ENCODE data around the gene CREG1. TPM values are rescaled to one million over a fixed set of nuclear protein-coding genes. Genes with fewer than 3 reads are reported as not detected.

Gene CREG1
- total RNA-seq, 5 donors from 2014 or later (not counting 1 experiment from before 2014, with no cell fraction given), result 9.1 to 13.0 (median 10.9) TPM

GRCh38 chr1:167524651-167525050, 28.9 kb downstream of the CREG1 start:
- ATAC-seq (replicated peaks in 1 of 4), result no peak
- POLR2A ChIA-PET, result no interaction called here
- Mint-ChIP-seq H3K27me3 (no peaks in the 10 kb centered on the region), H3K27ac (no peak overlapping the region), H3K9me3 (no peaks in the 10 kb centered on the region), H3K4me3 (no peak overlapping the region), H3K36me3 (no peaks in the 10 kb centered on the region), H3K4me1 (peaks cover 14 to 27% (median 16%) of the 10 kb centered on the region in 3 donors)
- H3K27me3 ChIP-seq (replicated peaks in 1 of 2; ENCODE audit: control insufficient read depth in 2 of 2, extremely low read depth in 1 of 2, insufficient read depth in 2 of 2, low read length in 1 of 2), result peaks cover 0 to 5% of the 10 kb centered on the region in 2 experiments
- peaks cover 2 to 4% of the 10 kb centered on the region in 2 experiments for H3K4me1 ChIP-seq (ENCODE audit: control insufficient read depth in 1 of 2, extremely low read depth in 1 of 2, insufficient read depth in 2 of 2, low read length in 2 of 2)
- no peaks in the 10 kb centered on the region for H3K9me3 ChIP-seq
- H3K36me3 ChIP-seq (ENCODE audit: control insufficient read depth in 2 of 2, extremely low read depth in 1 of 2, insufficient read depth in 1 of 2, low read length in 1 of 2), result no peaks in the 10 kb centered on the region
- WGBS (ENCODE audit: insufficient coverage), result 89% methylated on average over 3 of the region's 9 CpGs
- CTCF ChIA-PET, result interaction anchor here in 1 of 2 donors (1.0 to 1.8 kb wide), 3 partner anchors 9 to 16 kb away, joined by 3 to 4 read pairs (median 3); no protein-coding TSS in a partner anchor
- no peak overlapping the region for H3K4me3 ChIP-seq (ENCODE audit: control insufficient read depth in 1 of 2, extremely low read depth in 1 of 2, low read length in 1 of 2)
- DNase-seq, result no peak
- no peak overlapping the region for H3K27ac ChIP-seq (ENCODE audit: low read length)

GRCh38 chr1:167522246-167522645, 31.3 kb downstream of the CREG1 start:
- Histone ChIP-seq H3K27ac (ENCODE audit: low read length) (no peak overlapping the region), H3K4me3 (ENCODE audit: control insufficient read depth in 1 of 2, extremely low read depth in 1 of 2, low read length in 1 of 2) (no peak overlapping the region), H3K27me3 (replicated peaks in 1 of 2; ENCODE audit: control insufficient read depth in 2 of 2, extremely low read depth in 1 of 2, insufficient read depth in 2 of 2, low read length in 1 of 2) (peaks cover 0 to 5% of the 10 kb centered on the region in 2 experiments), H3K36me3 (ENCODE audit: control insufficient read depth in 2 of 2, extremely low read depth in 1 of 2, insufficient read depth in 1 of 2, low read length in 1 of 2) (no peaks in the 10 kb centered on the region), H3K4me1 (ENCODE audit: control insufficient read depth in 1 of 2, extremely low read depth in 1 of 2, insufficient read depth in 2 of 2, low read length in 2 of 2) (peaks cover 12 to 13% of the 10 kb centered on the region in 2 experiments), H3K9me3 (no peaks in the 10 kb centered on the region)
- 93% methylated on average over 3 of the region's 5 CpGs for WGBS (ENCODE audit: insufficient coverage)
- ATAC-seq (replicated peaks in 1 of 4) (no peak), DNase-seq (no peak)
- H3K36me3 Mint-ChIP-seq, result peaks cover 2% of the 10 kb centered on the region
- peaks cover 21 to 22% (median 22%) of the 10 kb centered on the region in 3 donors for H3K4me1 Mint-ChIP-seq
- H3K4me3 Mint-ChIP-seq, result no peak overlapping the region
- CTCF ChIA-PET, result no interaction called here
- no peaks in the 10 kb centered on the region for H3K9me3 Mint-ChIP-seq
- no peak overlapping the region for H3K27ac Mint-ChIP-seq
- POLR2A ChIA-PET, result interaction anchor here in 1 of 2 donors (0.6 kb wide), 2 partner anchors 57 to 101 kb away, joined by 3 to 6 read pairs; no protein-coding TSS in a partner anchor
- H3K27me3 Mint-ChIP-seq, result no peaks in the 10 kb centered on the region

GRCh38 chr1:167520711-167521206, 32.8 kb downstream of the CREG1 start:
- no peak overlapping the region for H3K4me3 ChIP-seq (ENCODE audit: control insufficient read depth in 1 of 2, extremely low read depth in 1 of 2, low read length in 1 of 2)
- Mint-ChIP-seq H3K27ac (peak overlapping the region in 1 of 2 donors; percentile 11), H3K4me1 (peaks cover 23 to 27% (median 27%) of the 10 kb centered on the region in 3 donors), H3K36me3 (peaks cover 17% of the 10 kb centered on the region), H3K4me3 (no peak overlapping the region), H3K9me3 (no peaks in the 10 kb centered on the region), H3K27me3 (no peaks in the 10 kb centered on the region)
- H3K9me3 ChIP-seq, result no peaks in the 10 kb centered on the region
- CTCF ChIA-PET, result interaction anchor here in 1 of 2 donors (0.6 kb wide), 1 partner anchor 300 kb away, joined by 3 read pairs; the partner anchor contains the start of gene POU2F1
- H3K4me1 ChIP-seq (ENCODE audit: control insufficient read depth in 1 of 2, extremely low read depth in 1 of 2, insufficient read depth in 2 of 2, low read length in 2 of 2), result peaks cover 14 to 19% of the 10 kb centered on the region in 2 experiments
- no peak overlapping the region for H3K27ac ChIP-seq (ENCODE audit: low read length)
- POLR2A ChIA-PET, result interaction anchor here in 1 of 2 donors (0.7 kb wide), 1 partner anchor 29 kb away, joined by 3 read pairs; no protein-coding TSS in a partner anchor
- H3K27me3 ChIP-seq (replicated peaks in 1 of 2; ENCODE audit: control insufficient read depth in 2 of 2, extremely low read depth in 1 of 2, insufficient read depth in 2 of 2, low read length in 1 of 2), result no peaks in the 10 kb centered on the region
- peaks cover 0 to 5% of the 10 kb centered on the region in 2 donors for H3K36me3 ChIP-seq (ENCODE audit: control insufficient read depth in 2 of 2, extremely low read depth in 1 of 2, insufficient read depth in 1 of 2, low read length in 1 of 2)
- ATAC-seq (replicated peaks in 1 of 4), result no peak
- peak in 2 of 35 experiments; percentile 30 to 32 for DNase-seq

GRCh38 chr1:167518331-167518700, 35.2 kb downstream of the CREG1 start, which contains the start of gene CD247:
Gene CD247 (minus strand): TSS chr1:167518529. CDS start chr1:167518465, 64 bp downstream.
- Mint-ChIP-seq H3K27ac (peak within 1 kb of the TSS; percentile 98 to 99), H3K4me1 (peaks cover 42 to 45% (median 42%) of the 10 kb centered on the region in 3 donors), H3K36me3 (peaks cover 36% of the 10 kb centered on the region), H3K4me3 (peak within 1 kb of the TSS; percentile 98 to 99 (median 98)), H3K27me3 (no peaks in the 10 kb centered on the region), H3K9me3 (no peaks in the 10 kb centered on the region)
- CTCF ChIA-PET, result interaction anchor here (0.6 to 2.8 kb wide), 23 partner anchors 10 to 642 kb away, joined by 3 to 20 read pairs (median 5); partner anchors contain the start of genes CREG1 (in 1 of the 2) and TADA1 (in 1 of the 2)
- ATAC-seq (replicated peaks in 1 of 4) (peak; percentile 69 to 79 (median 72)), DNase-seq (peak; percentile 57 to 91 (median 78))
- peak within 1 kb of the TSS; percentile 85 to 94 for H3K4me3 ChIP-seq (ENCODE audit: control insufficient read depth in 1 of 2, extremely low read depth in 1 of 2, low read length in 1 of 2)
- H3K27ac ChIP-seq (ENCODE audit: low read length), result peak within 1 kb of the TSS; percentile 96
- peaks cover 29 to 35% of the 10 kb centered on the region in 2 experiments for H3K4me1 ChIP-seq (ENCODE audit: control insufficient read depth in 1 of 2, extremely low read depth in 1 of 2, insufficient read depth in 2 of 2, low read length in 2 of 2)
- POLR2A ChIA-PET, result interaction anchor here (0.5 to 2.2 kb wide), 19 partner anchors 12 to 310 kb away, joined by 3 to 17 read pairs (median 4); partner anchors contain the start of gene CREG1 (in 1 of the 2)
- H3K9me3 ChIP-seq, result no peaks in the 10 kb centered on the region
- WGBS (ENCODE audit: insufficient coverage), result no CpG with 5 or more reads among the region's 14 CpGs
- no peaks in the 10 kb centered on the region for H3K27me3 ChIP-seq (replicated peaks in 1 of 2; ENCODE audit: control insufficient read depth in 2 of 2, extremely low read depth in 1 of 2, insufficient read depth in 2 of 2, low read length in 1 of 2)
- peaks cover 0 to 13% of the 10 kb centered on the region in 2 donors for H3K36me3 ChIP-seq (ENCODE audit: control insufficient read depth in 2 of 2, extremely low read depth in 1 of 2, insufficient read depth in 1 of 2, low read length in 1 of 2)

- DNase-seq (peak; percentile 52 to 89 (median 71)), ATAC-seq (replicated peaks in 1 of 4) (peak; percentile 75 to 80 (median 78))
- Histone ChIP-seq H3K4me1 (ENCODE audit: control insufficient read depth in 1 of 2, extremely low read depth in 1 of 2, insufficient read depth in 2 of 2, low read length in 2 of 2) (peaks cover 34 to 36% of the 10 kb centered on the region in 2 experiments), H3K27ac (ENCODE audit: low read length) (peak overlapping the region; percentile 96), H3K9me3 (no peaks in the 10 kb centered on the region), H3K36me3 (ENCODE audit: control insufficient read depth in 2 of 2, extremely low read depth in 1 of 2, insufficient read depth in 1 of 2, low read length in 1 of 2) (peaks cover 0 to 13% of the 10 kb centered on the region in 2 donors), H3K4me3 (ENCODE audit: control insufficient read depth in 1 of 2, extremely low read depth in 1 of 2, low read length in 1 of 2) (peak overlapping the region; percentile 85 to 94), H3K27me3 (replicated peaks in 1 of 2; ENCODE audit: control insufficient read depth in 2 of 2, extremely low read depth in 1 of 2, insufficient read depth in 2 of 2, low read length in 1 of 2) (no peaks in the 10 kb centered on the region)
- no peaks in the 10 kb centered on the region for H3K9me3 Mint-ChIP-seq
- H3K27ac Mint-ChIP-seq, result peak overlapping the region; percentile 98 to 99
- no peaks in the 10 kb centered on the region for H3K27me3 Mint-ChIP-seq
- WGBS (ENCODE audit: insufficient coverage), result under 1% methylated on average over 25 of the region's 30 CpGs
- H3K4me3 Mint-ChIP-seq, result peak overlapping the region; percentile 98 to 99 (median 98)
- peaks cover 44 to 48% (median 44%) of the 10 kb centered on the region in 3 donors for H3K4me1 Mint-ChIP-seq
- H3K36me3 Mint-ChIP-seq, result peaks cover 36% of the 10 kb centered on the region
- ChIA-PET CTCF (interaction anchor here (0.6 to 3.6 kb wide), 26 partner anchors 10 to 642 kb away, joined by 3 to 20 read pairs (median 4); partner anchors contain the start of genes CREG1 (in 1 of the 2) and TADA1 (in 1 of the 2)), POLR2A (interaction anchor here (0.5 to 2.3 kb wide), 20 partner anchors 11 to 297 kb away, joined by 3 to 19 read pairs (median 4); partner anchors contain the start of gene CREG1 (in 1 of the 2))
Measured at GRCh38 chr1:167517535-167518330, 35.8 kb downstream of the CREG1 start.
